Gastroesophageal sphincter (tissue), 4 donors: ENCODE results near the gene POU4F1. TPM values are rescaled to one million over a fixed set of nuclear protein-coding genes. Genes with fewer than 3 reads are reported as not detected.
A peak's percentile ranks its signal among the peaks of the same experiment; 100 is the strongest.
"Not testable (repeated sequence)": the region's sequence is repeated elsewhere in the genome, so short reads cannot be mapped to it uniquely, and the experiment has no call there.

Experiments
- ATAC-seq: fragments of 150-250 bp; one replicate; pipeline ENCODE4 v1.9.1; 2016; ENCODE audit warnings: mild to moderate bottlenecking, moderate library complexity
- H3K27ac ChIP-seq, 4 donors: fragments of 200-600 bp; sonication (generic) in 3 of 4; 1 replicate in 3 of 4; 2 replicates in 1 of 4; pipeline ENCODE4 v1.5.1; 2016 to 2019
- H3K27me3 ChIP-seq: fragments of 200-600 bp; sonication (generic); one replicate; pipeline ENCODE4 v1.5.1; 2019
- H3K36me3 ChIP-seq, 2 donors: fragments of 200-600 bp; sonication (generic); one replicate each; pipeline ENCODE4 v1.5.1; 2019; ENCODE audit warnings: control low read depth in 1 of 2
- H3K4me1 ChIP-seq, 3 donors: fragments of 200-600 bp; sonication (generic); 1 replicate in 2 of 3; 2 replicates in 1 of 3; pipeline ENCODE4 v1.5.1; 2016 to 2019; ENCODE audit warnings: control low read depth in 2 of 3
- H3K4me3 ChIP-seq, 2 donors: fragments of 200-600 bp; sonication (generic); one replicate each; pipeline ENCODE4 v1.5.1; 2019; ENCODE audit warnings: mild to moderate bottlenecking in 1 of 2, moderate library complexity in 1 of 2
- H3K9me3 ChIP-seq, 3 donors: fragments of 200-600 bp; sonication (generic); one replicate each; pipeline ENCODE4 v1.5.1; 2017 to 2019; ENCODE audit warnings: control low read depth in 2 of 3
- EP300 ChIP-seq: sonication (generic); formaldehyde crosslinking; IDR thresholded peaks from one replicate; pipeline ENCODE4 v1.6.1; 2017; ENCODE audit warnings: antibody characterized with exemption, mild to moderate bottlenecking
- POLR2A ChIP-seq, 2 donors: fragments of 450-650 bp; IDR thresholded peaks; one replicate each; pipeline ENCODE4 v1.6.1; 2017; ENCODE audit warnings: antibody characterized with exemption in 2 of 2, mild to moderate bottlenecking in 2 of 2, moderate library complexity in 1 of 2
- POLR2AphosphoS5 ChIP-seq: sonication (generic); formaldehyde crosslinking; IDR thresholded peaks from one replicate; pipeline ENCODE4 v1.6.1; 2017; ENCODE audit warnings: antibody characterized with exemption
- WGBS, 2 donors: methylation state at CpG; one replicate each; pipeline ENCODE4 v1.1.5; 2018; ENCODE audit warnings: low coverage in 1 of 2; 5-methylcytosine and 5-hydroxymethylcytosine counted together
- total RNA-seq, 4 donors: library from RNA; depleted of rRNA; stranded (reverse); fragments of >200 nt; gene quantifications; one replicate each; pipeline ENCODE4 v1.1.0, GENCODE V29; 2016
- TF ChIP-seq, protein P1 (sequence below), 4 experiments: fragments of 200-600 bp in 2 of 4; fragments of 450-650 bp in 2 of 4; sonication (generic) in 1 of 4; IDR thresholded peaks; one replicate each; pipeline ENCODE4 v1.5.1; 2017 to 2019; ENCODE audit warnings: antibody characterized with exemption in 4 of 4, mild to moderate bottlenecking in 2 of 4, moderate library complexity in 2 of 4

Gene POU4F1, protein sequence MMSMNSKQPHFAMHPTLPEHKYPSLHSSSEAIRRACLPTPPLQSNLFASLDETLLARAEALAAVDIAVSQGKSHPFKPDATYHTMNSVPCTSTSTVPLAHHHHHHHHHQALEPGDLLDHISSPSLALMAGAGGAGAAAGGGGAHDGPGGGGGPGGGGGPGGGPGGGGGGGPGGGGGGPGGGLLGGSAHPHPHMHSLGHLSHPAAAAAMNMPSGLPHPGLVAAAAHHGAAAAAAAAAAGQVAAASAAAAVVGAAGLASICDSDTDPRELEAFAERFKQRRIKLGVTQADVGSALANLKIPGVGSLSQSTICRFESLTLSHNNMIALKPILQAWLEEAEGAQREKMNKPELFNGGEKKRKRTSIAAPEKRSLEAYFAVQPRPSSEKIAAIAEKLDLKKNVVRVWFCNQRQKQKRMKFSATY
- under 1 TPM in 1 of 4 donors, not detected in 3; 0.08 TPM for total RNA-seq

DNA sequence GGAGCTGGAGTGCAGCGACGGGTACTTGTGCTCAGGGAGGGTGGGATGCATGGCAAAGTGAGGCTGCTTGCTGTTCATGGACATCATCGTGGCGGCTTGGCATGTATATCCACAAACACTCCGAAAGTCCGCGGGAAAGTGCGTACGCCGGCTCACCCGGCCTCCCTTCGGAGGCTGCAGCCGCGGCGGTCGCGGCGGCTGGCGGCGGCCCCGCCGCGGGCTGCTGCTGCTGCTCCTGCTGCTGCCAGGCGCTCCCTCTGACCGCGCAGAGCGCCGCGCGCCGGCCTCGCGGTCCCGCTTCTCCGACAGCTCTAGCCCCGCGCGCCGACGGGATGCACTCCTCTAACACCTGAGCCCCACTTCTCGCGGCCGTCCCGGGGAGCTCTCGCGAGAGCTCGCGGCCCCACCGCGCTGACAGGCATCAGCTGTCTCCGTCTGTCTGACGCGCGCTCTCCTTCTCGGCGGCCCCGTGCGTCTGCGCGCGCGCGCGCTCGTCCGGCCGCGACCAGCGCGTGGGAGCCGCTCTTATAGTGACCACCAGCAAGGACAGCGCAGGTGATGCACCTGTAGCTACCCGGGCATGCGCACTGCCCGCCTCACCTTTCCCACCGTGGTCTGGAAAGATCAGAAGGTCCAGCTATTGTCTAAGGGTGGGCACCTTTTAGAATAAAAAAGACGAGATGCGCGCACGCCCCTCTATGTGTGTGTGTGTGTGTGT lies at the start of gene POU4F1:
Gene POU4F1, minus strand, starts transcription at position 313 of the 718 bp plus-strand sequence. Its CDS starts 226 bp downstream, at position 87.
- H3K4me3 ChIP-seq, result peak within 1 kb of the TSS in 1 of 2 donors; percentile 46

DNA sequence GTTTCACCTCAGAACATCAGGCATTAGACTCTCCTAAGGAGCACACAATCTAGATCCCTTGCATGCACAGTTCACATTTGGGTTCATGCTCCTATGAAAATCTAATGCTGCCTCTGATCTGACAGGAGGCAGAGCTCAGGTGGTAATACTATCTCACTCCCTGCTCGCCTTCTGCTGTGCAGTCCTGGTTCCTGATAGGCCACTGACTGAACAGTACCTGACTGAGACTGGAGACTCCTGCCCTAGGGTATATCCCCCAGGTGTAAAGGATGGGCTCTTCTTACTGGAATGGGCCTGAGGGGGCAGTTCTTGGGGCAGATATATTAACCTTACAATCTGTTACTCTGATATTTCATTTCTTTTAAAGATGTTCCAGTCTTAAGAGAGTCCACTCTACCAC lies 49.3 kb upstream of the POU4F1 start:
- no peak for ATAC-seq
- Histone ChIP-seq H3K4me3 (no peak overlapping the region), H3K27me3 (no peaks in the 10 kb centered on the region), H3K27ac (no peak overlapping the region), H3K9me3 (no peaks in the 10 kb centered on the region), H3K36me3 (no peaks in the 10 kb centered on the region), H3K4me1 (peaks cover 2 to 38% (median 3%) of the 10 kb centered on the region in 3 donors)
- 89 to 100% methylated on average over 1 of the region's 1 CpG for WGBS, 2 donors
- TF ChIP-seq, protein P1, sequence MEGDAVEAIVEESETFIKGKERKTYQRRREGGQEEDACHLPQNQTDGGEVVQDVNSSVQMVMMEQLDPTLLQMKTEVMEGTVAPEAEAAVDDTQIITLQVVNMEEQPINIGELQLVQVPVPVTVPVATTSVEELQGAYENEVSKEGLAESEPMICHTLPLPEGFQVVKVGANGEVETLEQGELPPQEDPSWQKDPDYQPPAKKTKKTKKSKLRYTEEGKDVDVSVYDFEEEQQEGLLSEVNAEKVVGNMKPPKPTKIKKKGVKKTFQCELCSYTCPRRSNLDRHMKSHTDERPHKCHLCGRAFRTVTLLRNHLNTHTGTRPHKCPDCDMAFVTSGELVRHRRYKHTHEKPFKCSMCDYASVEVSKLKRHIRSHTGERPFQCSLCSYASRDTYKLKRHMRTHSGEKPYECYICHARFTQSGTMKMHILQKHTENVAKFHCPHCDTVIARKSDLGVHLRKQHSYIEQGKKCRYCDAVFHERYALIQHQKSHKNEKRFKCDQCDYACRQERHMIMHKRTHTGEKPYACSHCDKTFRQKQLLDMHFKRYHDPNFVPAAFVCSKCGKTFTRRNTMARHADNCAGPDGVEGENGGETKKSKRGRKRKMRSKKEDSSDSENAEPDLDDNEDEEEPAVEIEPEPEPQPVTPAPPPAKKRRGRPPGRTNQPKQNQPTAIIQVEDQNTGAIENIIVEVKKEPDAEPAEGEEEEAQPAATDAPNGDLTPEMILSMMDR (IDR thresholded peaks at IDR 0.05), result no peak
- TF ChIP-seq EP300 (no peak), POLR2A (IDR thresholded peaks at IDR 0.05) (no peak), POLR2AphosphoS5 (no peak)

More for the DNA sequence above, at the start of gene POU4F1:
- WGBS, 2 donors, result 0% methylated on average over 5 of the region's 80 CpGs; no CpG with 5 or more reads in 1 of the 2 donors
- H3K36me3 ChIP-seq, result no peaks in the 10 kb centered on the region
- peaks cover 0 to 44% (median 34%) of the 10 kb centered on the region in 3 donors for H3K4me1 ChIP-seq
- TF ChIP-seq EP300 (no peak), POLR2AphosphoS5 (no peak), POLR2A (IDR thresholded peaks at IDR 0.05) (no peak)
- TF ChIP-seq, protein P1 (IDR thresholded peaks at IDR 0.05), result no peak
- no peaks in the 10 kb centered on the region for H3K9me3 ChIP-seq
- H3K27me3 ChIP-seq, result peaks cover 97% of the 10 kb centered on the region
- peak; percentile 6 for ATAC-seq
- no peak within 1 kb of the TSS for H3K27ac ChIP-seq

DNA sequence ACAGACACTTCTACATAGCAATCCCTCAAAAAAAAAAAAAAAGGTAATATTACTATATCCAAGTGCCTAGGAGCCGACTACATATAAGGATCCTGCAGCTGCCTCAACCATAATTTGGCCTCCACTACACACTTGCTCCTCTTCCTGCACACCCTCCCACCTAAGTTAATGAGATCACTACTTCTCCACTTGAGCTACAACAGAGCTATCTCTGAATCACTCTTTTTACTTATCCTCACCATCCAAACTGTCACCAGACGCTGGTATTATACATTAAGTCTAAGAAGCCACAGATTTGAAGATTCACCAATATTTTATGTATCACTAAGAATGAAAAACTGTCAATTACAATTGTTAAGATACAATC lies 47.3 kb upstream of the POU4F1 start:
- H3K27me3 ChIP-seq, result no peaks in the 10 kb centered on the region
- 84 to 87% methylated on average over 2 of the region's 2 CpGs for WGBS, 2 donors
- ATAC-seq, result no peak
- peaks cover 0 to 24% (median 0%) of the 10 kb centered on the region in 3 donors for H3K4me1 ChIP-seq
- no peaks in the 10 kb centered on the region for H3K9me3 ChIP-seq
- TF ChIP-seq POLR2AphosphoS5 (no peak), POLR2A (IDR thresholded peaks at IDR 0.05) (no peak), EP300 (no peak)
- TF ChIP-seq, protein P1 (IDR thresholded peaks at IDR 0.05), result no peak
- H3K36me3 ChIP-seq, result no peaks in the 10 kb centered on the region
- no peak overlapping the region for H3K4me3 ChIP-seq
- no peak overlapping the region for H3K27ac ChIP-seq

DNA sequence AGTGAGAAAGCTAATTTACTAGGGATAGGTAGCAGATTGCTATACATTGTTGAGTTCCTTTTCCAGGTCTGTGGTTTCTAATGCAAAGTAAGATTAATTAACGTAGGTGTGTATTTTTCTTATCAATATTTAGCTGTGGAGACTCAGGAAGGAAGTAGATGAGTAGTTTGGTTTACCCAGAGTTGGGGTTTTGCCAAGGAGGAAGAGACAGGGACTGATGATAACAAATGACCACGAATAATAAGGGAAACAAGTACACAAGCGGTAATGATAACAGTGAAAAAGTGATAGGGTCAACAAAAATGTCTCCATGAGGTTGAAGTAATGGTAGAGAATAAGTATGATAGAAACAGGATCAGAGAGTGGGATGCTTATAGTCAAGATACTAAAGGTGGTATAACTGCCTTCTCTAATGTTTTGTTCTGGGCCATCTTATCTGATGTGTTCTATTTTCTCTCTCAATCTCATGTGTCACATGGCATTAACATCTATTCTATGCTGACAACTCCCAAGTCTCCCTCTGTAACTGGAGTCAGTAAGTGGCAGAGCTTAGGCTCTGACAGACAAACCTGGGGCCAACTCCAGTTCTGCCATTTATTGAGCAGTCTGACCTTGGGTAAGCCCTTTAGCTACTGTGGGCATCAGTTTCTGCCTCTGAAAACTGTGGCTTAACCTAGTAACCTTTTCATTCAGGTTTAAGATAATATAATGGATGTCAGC lies 46.8 kb upstream of the POU4F1 start:
- no peak for ATAC-seq
- no peaks in the 10 kb centered on the region for H3K9me3 ChIP-seq
- 51 to 65% methylated on average over 3 of the region's 3 CpGs for WGBS, 2 donors
- H3K36me3 ChIP-seq, result no peaks in the 10 kb centered on the region
- TF ChIP-seq POLR2AphosphoS5 (no peak), POLR2A (IDR thresholded peaks at IDR 0.05) (no peak), EP300 (no peak)
- TF ChIP-seq, protein P1 (IDR thresholded peaks at IDR 0.05), result no peak
- H3K27me3 ChIP-seq, result no peaks in the 10 kb centered on the region
- no peak overlapping the region for H3K27ac ChIP-seq
- H3K4me3 ChIP-seq, result no peak overlapping the region
- peaks cover 0 to 23% (median 0%) of the 10 kb centered on the region in 3 donors for H3K4me1 ChIP-seq

DNA sequence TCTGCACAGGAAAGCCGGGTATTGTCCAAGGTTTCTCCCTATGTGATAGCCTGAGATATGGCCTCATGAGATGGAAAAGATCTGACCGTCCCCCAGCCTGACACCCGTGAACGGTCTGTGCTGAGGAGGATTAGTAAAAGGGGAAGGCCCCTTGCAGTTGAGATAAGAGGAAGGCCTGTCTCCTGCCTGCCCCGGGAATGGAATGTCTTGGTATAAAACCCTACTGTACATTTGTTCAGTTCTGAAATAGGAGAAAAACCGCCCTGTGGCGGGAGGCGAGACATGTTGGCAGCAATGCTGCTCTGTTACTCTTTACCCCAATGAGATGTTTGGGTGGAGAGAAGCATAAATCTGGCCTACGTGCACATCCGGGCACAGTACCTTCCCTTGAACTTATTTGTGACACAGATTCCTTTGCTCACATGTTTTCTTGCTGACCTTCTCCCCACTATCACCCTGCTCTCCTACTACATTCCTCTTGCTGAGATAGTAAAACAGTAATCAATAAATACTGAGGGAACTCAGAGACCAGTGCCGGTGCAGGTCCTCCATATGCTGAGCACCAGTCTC lies 43.8 kb upstream of the POU4F1 start:
- H3K27me3 ChIP-seq, ATAC-seq, H3K9me3 ChIP-seq, H3K4me3 ChIP-seq, H3K27ac ChIP-seq: not testable (repeated sequence)
- Histone ChIP-seq H3K36me3 (peaks cover 0 to 20% of the 10 kb centered on the region in 2 donors), H3K4me1 (peaks cover 0 to 10% (median 0%) of the 10 kb centered on the region in 3 donors)
- WGBS, 2 donors, result 68 to 74% methylated on average over 7 to 8 of the region's 11 CpGs
